Measurements from ENCODE around the gene THAP7.
A peak's percentile ranks its signal among the peaks of the same experiment; 100 is the strongest.
"Not testable (repeated sequence)": the region's sequence is repeated elsewhere in the genome, so short reads cannot be mapped to it uniquely, and the experiment has no call there.

The THAP7 gene

GRCh38 chr22:21001601-21002325 is at the start of gene THAP7:
Gene THAP7 (minus strand): TSS chr22:21002118. CDS start chr22:21001911, 207 bp downstream.
- no peaks in the 10 kb centered on the region for H3K27me3 ChIP-seq (ENCODE audit: control insufficient read depth, low read length)
- TF ChIP-seq EZH2phosphoT487 (IDR thresholded peaks at IDR 0.05; ENCODE audit: borderline replicate concordance, low read length), result no peak
- TF ChIP-seq CTCF (IDR thresholded peaks at IDR 0.05; ENCODE audit: low read depth, low read length, poor library complexity, severe bottlenecking), result no peak
- H3F3A ChIP-seq (ENCODE audit: control insufficient read depth, insufficient read depth), result peaks cover 9% of the 10 kb centered on the region
- peak within 1 kb of the TSS; percentile 91 for H3K4me2 ChIP-seq (ENCODE audit: low read length)
- H3K4me1 ChIP-seq (ENCODE audit: control insufficient read depth, low read length), result peaks cover 28% of the 10 kb centered on the region
- no peaks in the 10 kb centered on the region for H3K9me2 ChIP-seq (replicated peaks; ENCODE audit: control insufficient read depth, low read length)
- H3K4me3 ChIP-seq (ENCODE audit: low read length), result peak within 1 kb of the TSS; percentile 92
- H4K20me1 ChIP-seq (ENCODE audit: control insufficient read depth, insufficient read depth, low read depth, low read length), result no peaks in the 10 kb centered on the region
- H3K79me2 ChIP-seq (ENCODE audit: control insufficient read depth, low read length), result peaks cover 35% of the 10 kb centered on the region
- no peaks in the 10 kb centered on the region for H3K9me3 ChIP-seq (ENCODE audit: control insufficient read depth, insufficient read depth, low read length)
- H3K27ac ChIP-seq (ENCODE audit: low read depth, low read length), result peak within 1 kb of the TSS; percentile 94
- peaks cover 47% of the 10 kb centered on the region for H3K36me3 ChIP-seq (ENCODE audit: control insufficient read depth, low read length)

- Histone ChIP-seq H4K20me1 (ENCODE audit: control insufficient read depth, insufficient read depth, low read depth, low read length) (no peaks in the 10 kb centered on the region), H3K4me1 (ENCODE audit: control insufficient read depth, low read length) (peaks cover 23% of the 10 kb centered on the region), H3K4me2 (ENCODE audit: low read length) (no peak overlapping the region), H3K27me3 (ENCODE audit: control insufficient read depth, low read length) (peaks cover 4% of the 10 kb centered on the region), H3K4me3 (ENCODE audit: low read length) (no peak overlapping the region), H3K9me3 (ENCODE audit: control insufficient read depth, insufficient read depth, low read length) (no peaks in the 10 kb centered on the region), H3K36me3 (ENCODE audit: control insufficient read depth, low read length) (no peaks in the 10 kb centered on the region), H3K9me2 (replicated peaks; ENCODE audit: control insufficient read depth, low read length) (no peaks in the 10 kb centered on the region), H3K79me2 (ENCODE audit: control insufficient read depth, low read length) (no peaks in the 10 kb centered on the region), H3F3A (ENCODE audit: control insufficient read depth, insufficient read depth) (no peaks in the 10 kb centered on the region), H3K27ac (ENCODE audit: low read depth, low read length) (no peak overlapping the region)
- TF ChIP-seq CTCF (IDR thresholded peaks at IDR 0.05; ENCODE audit: low read depth, low read length, poor library complexity, severe bottlenecking) (no peak), EZH2phosphoT487 (IDR thresholded peaks at IDR 0.05; ENCODE audit: borderline replicate concordance, low read length) (no peak)
Measured at GRCh38 chr22:21051145-21051830, 49.4 kb upstream of the THAP7 start.

- H4K20me1 ChIP-seq (ENCODE audit: control insufficient read depth, insufficient read depth, low read depth, low read length); H3K36me3 ChIP-seq (ENCODE audit: control insufficient read depth, low read length); H3F3A ChIP-seq (ENCODE audit: control insufficient read depth, insufficient read depth); H3K9me3 ChIP-seq (ENCODE audit: control insufficient read depth, insufficient read depth, low read length); H3K79me2 ChIP-seq (ENCODE audit: control insufficient read depth, low read length); H3K4me3 ChIP-seq (ENCODE audit: low read length); H3K4me2 ChIP-seq (ENCODE audit: low read length); H3K9me2 ChIP-seq (replicated peaks; ENCODE audit: control insufficient read depth, low read length); H3K27ac ChIP-seq (ENCODE audit: low read depth, low read length): not testable (repeated sequence)
- Histone ChIP-seq H3K27me3 (ENCODE audit: control insufficient read depth, low read length) (peaks cover 16% of the 10 kb centered on the region), H3K4me1 (ENCODE audit: control insufficient read depth, low read length) (peaks cover 22% of the 10 kb centered on the region)
Measured at GRCh38 chr22:21048965-21049364, 47.0 kb upstream of the THAP7 start.

GRCh38 chr22:21048448-21048847 is 46.5 kb upstream of the THAP7 start:
- H3K4me2 ChIP-seq (ENCODE audit: low read length), result not testable (repeated sequence)

More at GRCh38 chr22:21048448-21048847, 46.5 kb upstream of the THAP7 start:
- H3K9me3 ChIP-seq (ENCODE audit: control insufficient read depth, insufficient read depth, low read length); H3K9me2 ChIP-seq (replicated peaks; ENCODE audit: control insufficient read depth, low read length); H3K27ac ChIP-seq (ENCODE audit: low read depth, low read length); H4K20me1 ChIP-seq (ENCODE audit: control insufficient read depth, insufficient read depth, low read depth, low read length); H3K4me3 ChIP-seq (ENCODE audit: low read length); H3K79me2 ChIP-seq (ENCODE audit: control insufficient read depth, low read length); H3K36me3 ChIP-seq (ENCODE audit: control insufficient read depth, low read length); H3F3A ChIP-seq (ENCODE audit: control insufficient read depth, insufficient read depth): not testable (repeated sequence)
- Histone ChIP-seq H3K4me1 (ENCODE audit: control insufficient read depth, low read length) (peaks cover 22% of the 10 kb centered on the region), H3K27me3 (ENCODE audit: control insufficient read depth, low read length) (peaks cover 16% of the 10 kb centered on the region)
